Naive thymus-derived CD8-positive, alpha-beta T cell (primary cell): ENCODE results near the gene RNF113B. TPM values are rescaled to one million over a fixed set of nuclear protein-coding genes. Genes with fewer than 3 reads are reported as not detected.
A peak's percentile ranks its signal among the peaks of the same experiment; 100 is the strongest.

Source experiments
- ATAC-seq, 2 donors: fragments of 150-1000 bp; cut with Tn5 transposase in 1 of 2; sonication (Bioruptor Pico), chemical (Tn5 transposase) in 1 of 2; 1 replicate in 1 of 2; 2 replicates in 1 of 2; pipeline ENCODE4 v1.10.0; 2021; ENCODE audit warnings: mild to moderate bottlenecking in 2 of 2, moderate library complexity in 2 of 2
- POLR2A ChIA-PET: fragments of 350-600 bp; sonication (Branson Sonifier 250); formaldehyde crosslinking; loops from one replicate; lab custom pipeline; 2021; ENCODE audit warnings: antibody characterized with exemption; lab: Charles Lee
- DNase-seq, 10 donors: peaks; one replicate each; pipeline versions ENCODE4 v3.0.0 to v3.0.0-alpha.2; 2020 to 2022
- H3K27ac Mint-ChIP-seq, 10 donors: one replicate each; pipeline ENCODE4 v1.8.0; 2020 to 2022; ENCODE audit warnings: mild to moderate bottlenecking in 10 of 10, mixed read lengths in 10 of 10, moderate library complexity in 4 of 10, inconsistent platforms in 1 of 10
- H3K27me3 Mint-ChIP-seq, 5 donors: one replicate each; pipeline ENCODE4 v1.8.0; 2021 to 2022; ENCODE audit warnings: mixed read lengths in 5 of 5
- H3K36me3 Mint-ChIP-seq, 3 donors: one replicate each; pipeline ENCODE4 v1.8.0; 2020 to 2022; ENCODE audit warnings: mixed read lengths in 3 of 3, mild to moderate bottlenecking in 2 of 3, inconsistent platforms in 1 of 3
- H3K4me1 Mint-ChIP-seq, 4 donors: one replicate each; pipeline ENCODE4 v1.8.0; 2021 to 2022; ENCODE audit warnings: mixed read lengths in 4 of 4
- H3K4me3 Mint-ChIP-seq, 10 donors: one replicate each; pipeline ENCODE4 v1.8.0; 2020 to 2022; ENCODE audit warnings: mild to moderate bottlenecking in 10 of 10, mixed read lengths in 10 of 10, moderate library complexity in 6 of 10, inconsistent platforms in 1 of 10
- H3K9me3 Mint-ChIP-seq, 9 donors: one replicate each; pipeline ENCODE4 v1.8.0; 2020 to 2022; ENCODE audit warnings: mixed read lengths in 9 of 9, mild to moderate bottlenecking in 3 of 9, inconsistent platforms in 1 of 9, moderate library complexity in 1 of 9
- polyA plus RNA-seq, 3 donors: library from polyadenylated mRNA; unstranded; fragments of 300-500 nt; fragmentation: Illumina TruSeq; gene quantifications; one replicate each; pipeline ENCODE4 v1.2.3, GENCODE V29; 2021
- total RNA-seq, 8 experiments: library from RNA in 2 of 8; stranded (reverse) in 2 of 8; gene quantifications; one replicate each; pipeline ENCODE4 v1.2.3 and lab custom pipeline; 2021 to 2026

The RNF113B gene
- total and polyA plus RNA-seq, 5 experiments from 2014 or later: not detected

DNA sequence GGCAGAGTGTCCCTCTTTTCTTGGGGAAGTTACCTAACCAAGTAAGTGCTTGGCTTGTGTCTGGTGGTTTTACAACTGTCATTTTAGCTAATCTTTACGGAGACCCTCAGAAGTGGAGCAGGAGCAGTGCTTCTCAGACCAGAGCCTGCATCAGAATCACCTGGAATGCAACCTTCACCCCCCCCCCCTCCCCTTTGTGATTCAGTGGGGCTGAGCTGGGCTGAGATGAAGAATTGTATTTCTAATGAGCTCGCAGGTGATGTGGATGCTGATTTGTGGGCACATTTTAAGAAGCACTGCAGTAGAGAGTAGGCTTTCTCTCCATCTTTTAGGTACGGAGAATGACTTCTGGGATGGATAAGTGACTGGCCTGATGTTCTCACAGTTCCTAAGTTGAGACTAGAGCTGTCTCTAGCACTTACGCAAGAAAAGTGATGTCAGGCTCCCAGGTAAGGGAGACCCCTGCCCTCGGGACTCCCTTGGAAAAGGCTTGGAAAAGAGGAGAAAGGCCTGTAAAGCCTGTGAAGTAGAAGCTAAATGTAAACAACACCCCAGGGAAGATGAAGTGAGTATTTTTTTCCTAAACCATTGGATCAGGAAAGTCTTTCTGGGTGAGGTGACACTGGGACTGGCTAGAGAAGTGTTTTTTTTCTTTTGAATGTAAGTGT lies 23.3 kb upstream of the RNF113B start:
- Mint-ChIP-seq H3K4me3 (no peak overlapping the region), H3K36me3 (no peaks in the 10 kb centered on the region), H3K27me3 (peaks cover 0 to 39% (median 12%) of the 10 kb centered on the region in 5 donors), H3K4me1 (no peaks in the 10 kb centered on the region), H3K27ac (no peak overlapping the region), H3K9me3 (peaks cover 0 to 11% (median 2%) of the 10 kb centered on the region in 9 donors)
- POLR2A ChIA-PET: no interaction called here
- DNase-seq (no peak), ATAC-seq (no peak)

DNA sequence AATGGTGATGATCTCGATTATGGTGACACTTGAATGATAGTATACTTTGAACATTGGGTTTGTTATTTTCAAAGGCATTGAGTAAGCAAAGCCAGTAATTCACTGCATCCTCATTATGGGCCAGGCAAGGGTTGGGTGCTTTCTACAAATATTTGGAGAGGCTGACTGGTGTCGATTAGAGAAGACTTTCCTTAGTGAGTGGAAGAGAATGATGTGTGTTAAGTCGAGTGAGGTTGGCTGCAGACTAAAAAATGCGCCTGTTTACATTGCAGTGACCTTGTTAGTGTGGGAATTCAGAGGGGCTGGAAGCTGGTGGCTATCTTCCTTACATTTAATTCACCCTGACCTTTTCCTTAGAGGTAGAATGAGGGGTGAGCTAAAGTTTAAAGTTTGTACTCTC lies 22.4 kb upstream of the RNF113B start:
- ATAC-seq: no peak
- no peak overlapping the region for H3K4me3 Mint-ChIP-seq
- POLR2A ChIA-PET: no interaction called here

DNA sequence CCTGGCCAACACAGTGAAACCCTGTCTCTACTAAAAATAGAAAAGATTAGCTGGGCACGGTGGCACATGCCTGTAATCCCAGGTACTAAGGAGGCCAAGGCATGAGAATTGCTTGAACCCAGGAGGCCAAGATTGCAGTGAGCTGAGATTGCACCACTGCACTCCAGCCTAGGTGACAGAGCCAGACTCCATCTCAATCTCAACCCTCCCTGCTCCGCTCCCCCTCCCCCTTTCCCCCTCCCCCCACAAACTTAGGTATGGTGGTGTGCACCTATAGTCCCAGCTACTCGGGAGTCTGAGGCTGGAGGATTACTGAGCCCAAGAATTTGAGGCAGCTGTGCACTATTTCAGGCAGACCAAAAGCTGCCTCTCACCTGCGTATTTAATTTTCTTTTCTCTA lies 21.6 kb upstream of the RNF113B start:
- POLR2A ChIA-PET: no interaction called here
- no peaks in the 10 kb centered on the region for H3K4me1 Mint-ChIP-seq
- ATAC-seq (no peak), DNase-seq (no peak)
- no peaks in the 10 kb centered on the region for H3K36me3 Mint-ChIP-seq
- H3K4me3 Mint-ChIP-seq: no peak overlapping the region
- peaks cover 0 to 33% (median 12%) of the 10 kb centered on the region in 5 donors for H3K27me3 Mint-ChIP-seq
- peaks cover 0 to 9% (median 0%) of the 10 kb centered on the region in 9 donors for H3K9me3 Mint-ChIP-seq
- H3K27ac Mint-ChIP-seq: no peak overlapping the region

More for the DNA sequence above, 22.4 kb upstream of the RNF113B start:
- Mint-ChIP-seq H3K36me3 (no peaks in the 10 kb centered on the region), H3K27me3 (peaks cover 0 to 33% (median 12%) of the 10 kb centered on the region in 5 donors), H3K4me1 (no peaks in the 10 kb centered on the region), H3K9me3 (peaks cover 0 to 9% (median 0%) of the 10 kb centered on the region in 9 donors), H3K27ac (no peak overlapping the region)
- no peak for DNase-seq

DNA sequence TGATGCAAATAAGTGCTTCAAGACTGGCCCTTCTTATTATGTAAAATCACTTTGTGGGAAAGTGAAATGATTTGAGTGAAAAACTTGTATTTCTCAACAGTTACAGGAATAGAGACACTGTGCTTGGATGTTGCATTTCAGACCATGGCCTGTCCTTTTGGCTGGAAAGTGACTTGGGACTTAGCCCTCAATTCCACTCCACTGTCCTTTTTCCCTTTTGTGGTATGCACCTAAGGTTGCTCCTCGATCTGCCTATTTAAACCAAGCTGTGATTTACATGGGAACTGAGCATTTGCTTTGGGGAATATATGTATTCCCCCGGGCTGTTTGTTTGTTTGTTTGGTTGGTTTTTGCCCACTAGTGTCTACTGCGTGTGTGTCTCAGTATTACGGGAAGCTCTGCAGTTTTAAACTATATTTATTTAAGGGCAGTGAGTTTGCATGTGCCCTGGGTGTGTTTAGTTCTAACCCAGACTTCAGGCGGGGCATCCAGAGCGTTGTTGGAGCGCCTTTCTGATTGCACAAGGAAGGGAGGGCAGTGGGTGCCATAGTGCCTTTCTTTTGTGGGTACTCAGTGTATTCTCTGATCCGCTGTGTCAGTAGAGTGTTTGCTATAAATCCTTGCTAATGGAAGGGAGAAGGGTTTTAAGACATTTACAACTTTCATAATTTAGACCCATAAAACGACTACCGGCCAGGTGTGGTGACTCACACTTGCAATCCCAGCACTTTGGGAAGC lies 18.2 kb upstream of the RNF113B start:
- Mint-ChIP-seq H3K4me1 (no peaks in the 10 kb centered on the region), H3K27ac (no peak overlapping the region), H3K36me3 (no peaks in the 10 kb centered on the region), H3K27me3 (peaks cover 2 to 14% (median 8%) of the 10 kb centered on the region in 5 donors), H3K4me3 (no peak overlapping the region), H3K9me3 (peaks cover 0 to 9% (median 0%) of the 10 kb centered on the region in 9 donors)
- DNase-seq: no peak
- POLR2A ChIA-PET: no interaction called here
- no peak for ATAC-seq

DNA sequence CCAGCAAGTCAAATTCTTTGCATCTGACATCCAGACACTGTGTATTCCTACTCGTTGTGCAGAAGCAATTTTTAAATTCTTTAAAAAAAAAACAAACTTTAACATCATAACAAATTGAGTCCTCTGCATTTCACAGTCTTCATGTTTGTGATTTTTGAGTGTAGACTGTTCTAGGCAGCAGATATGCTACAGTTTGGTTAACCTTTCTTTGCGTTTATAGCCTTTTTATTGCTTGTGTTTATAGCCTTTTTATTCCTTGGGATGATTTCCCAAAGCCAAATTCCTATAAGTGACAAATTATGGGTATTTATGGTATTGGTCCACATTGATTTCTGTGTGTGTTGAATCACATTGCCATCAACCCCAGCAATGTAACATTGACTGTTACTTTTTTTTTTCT lies 14.9 kb upstream of the RNF113B start:
- peaks cover 0 to 11% (median 4%) of the 10 kb centered on the region in 5 donors for H3K27me3 Mint-ChIP-seq
- DNase-seq (no peak), ATAC-seq (no peak)
- H3K27ac Mint-ChIP-seq: no peak overlapping the region
- no peaks in the 10 kb centered on the region for H3K9me3 Mint-ChIP-seq
- POLR2A ChIA-PET: no interaction called here
- no peaks in the 10 kb centered on the region for H3K4me1 Mint-ChIP-seq
- H3K36me3 Mint-ChIP-seq: no peaks in the 10 kb centered on the region
- H3K4me3 Mint-ChIP-seq: no peak overlapping the region

DNA sequence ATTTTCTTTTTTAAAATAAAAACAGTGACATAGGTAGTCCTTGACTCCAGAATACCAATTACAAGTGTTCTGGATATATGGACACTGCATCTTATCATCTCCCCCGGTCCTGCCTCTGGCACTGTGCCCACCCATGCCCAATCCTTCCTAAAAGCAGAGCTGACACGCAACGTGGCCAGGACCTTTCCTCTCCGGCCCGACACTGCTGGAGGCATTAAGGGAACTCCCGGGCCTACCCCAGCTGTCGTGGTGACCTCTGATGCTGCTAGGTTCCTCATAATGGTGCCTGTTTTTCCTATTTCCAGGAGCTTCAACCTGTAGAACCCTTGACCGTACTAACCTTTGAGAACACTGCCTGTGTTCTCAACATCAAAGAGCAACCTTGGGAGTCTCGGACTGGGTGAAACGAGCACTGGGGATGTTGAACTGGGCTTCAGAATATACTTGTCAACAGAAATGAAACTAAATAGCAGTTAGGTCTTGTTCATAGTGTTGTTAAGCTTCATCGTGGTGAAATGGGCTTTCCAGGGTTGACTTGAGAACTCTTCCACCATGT lies 13.9 kb upstream of the RNF113B start:
- H3K4me1 Mint-ChIP-seq: no peaks in the 10 kb centered on the region

DNA sequence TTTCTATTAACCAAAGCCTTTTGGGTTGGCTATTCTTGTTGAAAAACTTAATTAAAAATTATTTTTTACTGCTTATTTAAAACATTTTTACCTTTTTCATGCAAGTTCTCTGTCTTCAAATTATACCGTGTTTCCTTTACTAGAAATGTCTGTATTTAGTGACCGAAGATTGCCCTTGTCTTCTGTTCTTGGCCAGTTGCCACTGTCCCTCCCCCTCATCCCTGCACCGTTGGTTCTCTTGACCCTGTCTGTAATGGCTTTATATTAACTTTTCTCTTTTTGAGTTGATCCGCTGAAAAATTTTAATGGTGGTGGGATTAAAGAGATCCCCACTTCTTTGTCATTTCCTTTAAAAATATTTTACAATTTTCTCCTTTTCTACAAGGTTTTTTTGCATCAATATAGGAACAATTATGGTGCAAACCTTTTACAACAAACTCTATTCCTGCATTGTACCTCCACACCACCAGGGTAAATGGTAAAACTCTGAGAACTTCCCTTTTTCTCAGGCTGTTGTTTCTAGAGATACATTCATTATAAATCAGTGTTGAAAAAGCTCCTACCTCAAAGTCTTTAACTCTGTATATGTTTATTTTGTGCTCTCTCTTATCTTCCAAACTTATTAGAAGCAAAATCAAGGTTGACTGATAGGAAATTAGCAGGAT lies 12.9 kb upstream of the RNF113B start:
- no peaks in the 10 kb centered on the region for H3K4me1 Mint-ChIP-seq
- DNase-seq: no peak
- no peak overlapping the region for H3K27ac Mint-ChIP-seq
- ATAC-seq: no peak
- H3K9me3 Mint-ChIP-seq: no peaks in the 10 kb centered on the region
- peaks cover 4 to 14% (median 9%) of the 10 kb centered on the region in 5 donors for H3K27me3 Mint-ChIP-seq
- H3K36me3 Mint-ChIP-seq: no peaks in the 10 kb centered on the region
- POLR2A ChIA-PET: no interaction called here
- no peak overlapping the region for H3K4me3 Mint-ChIP-seq

More for the DNA sequence above, 13.9 kb upstream of the RNF113B start:
- H3K36me3 Mint-ChIP-seq: no peaks in the 10 kb centered on the region
- DNase-seq: no peak
- H3K9me3 Mint-ChIP-seq: no peaks in the 10 kb centered on the region
- peak overlapping the region in 1 of 10 donors; percentile 70 for H3K27ac Mint-ChIP-seq
- H3K4me3 Mint-ChIP-seq: no peak overlapping the region
- POLR2A ChIA-PET: no interaction called here
- ATAC-seq: no peak
- peaks cover 4 to 12% (median 8%) of the 10 kb centered on the region in 5 donors for H3K27me3 Mint-ChIP-seq

DNA sequence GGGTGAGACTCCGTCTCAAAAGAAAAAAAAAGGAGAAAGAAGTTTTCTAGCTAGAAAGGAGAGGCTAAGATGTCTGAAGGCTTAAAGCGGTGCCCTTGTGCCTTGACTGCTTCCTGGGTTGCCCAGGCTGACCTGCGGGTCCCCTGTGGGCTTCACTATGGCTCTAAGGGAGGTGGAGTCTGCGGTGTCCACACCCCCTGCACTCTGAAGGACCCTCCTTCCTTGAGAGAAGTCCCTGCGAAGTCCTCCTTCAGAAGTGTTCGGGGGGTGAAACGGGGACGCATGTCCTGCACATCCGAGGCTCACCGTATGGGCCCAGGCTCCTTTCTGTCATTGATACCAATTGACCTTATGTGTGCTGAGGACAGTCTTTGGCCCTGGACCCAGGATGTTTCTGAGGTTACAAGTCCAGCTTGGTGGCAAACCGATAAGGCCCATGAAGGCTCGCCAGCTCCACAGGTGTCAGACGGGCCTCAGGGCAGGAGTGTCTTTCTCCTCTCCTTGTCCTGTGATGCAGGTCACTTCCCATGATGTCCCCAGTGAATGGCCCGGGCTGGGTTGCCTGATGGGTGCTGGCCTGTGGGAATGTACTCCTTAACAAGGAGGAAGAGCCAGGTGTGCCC lies 11.6 kb upstream of the RNF113B start:
- no peaks in the 10 kb centered on the region for H3K4me1 Mint-ChIP-seq
- H3K27ac Mint-ChIP-seq: peak overlapping the region in 1 of 10 donors; percentile 84
- no peak for DNase-seq
- no peak for ATAC-seq
- POLR2A ChIA-PET: no interaction called here
- H3K4me3 Mint-ChIP-seq: no peak overlapping the region
- no peaks in the 10 kb centered on the region for H3K9me3 Mint-ChIP-seq
- peaks cover 4 to 14% (median 9%) of the 10 kb centered on the region in 5 donors for H3K27me3 Mint-ChIP-seq
- no peaks in the 10 kb centered on the region for H3K36me3 Mint-ChIP-seq

DNA sequence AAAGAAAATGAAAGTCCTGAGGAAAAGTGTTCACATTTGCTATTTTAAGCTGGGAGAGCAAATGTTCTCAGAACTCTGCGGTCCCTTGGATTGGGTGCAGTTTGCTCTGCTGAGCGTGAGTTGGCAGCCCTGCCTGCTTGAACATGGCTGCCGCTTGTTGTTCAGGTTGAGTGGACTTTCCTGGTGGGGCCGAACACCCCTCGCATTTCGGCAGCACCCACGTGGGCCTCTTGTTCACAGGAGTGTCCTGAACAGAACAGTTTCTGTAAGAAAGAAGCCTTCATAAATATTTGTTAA lies 10.8 kb upstream of the RNF113B start:
- H3K4me3 Mint-ChIP-seq: no peak overlapping the region
- peaks cover 6 to 14% (median 10%) of the 10 kb centered on the region in 5 donors for H3K27me3 Mint-ChIP-seq
- DNase-seq (no peak), ATAC-seq (no peak)
- H3K36me3 Mint-ChIP-seq: no peaks in the 10 kb centered on the region
- H3K9me3 Mint-ChIP-seq: no peaks in the 10 kb centered on the region
- no peaks in the 10 kb centered on the region for H3K4me1 Mint-ChIP-seq
- POLR2A ChIA-PET: no interaction called here
- peak overlapping the region in 1 of 10 donors; percentile 21 for H3K27ac Mint-ChIP-seq

DNA sequence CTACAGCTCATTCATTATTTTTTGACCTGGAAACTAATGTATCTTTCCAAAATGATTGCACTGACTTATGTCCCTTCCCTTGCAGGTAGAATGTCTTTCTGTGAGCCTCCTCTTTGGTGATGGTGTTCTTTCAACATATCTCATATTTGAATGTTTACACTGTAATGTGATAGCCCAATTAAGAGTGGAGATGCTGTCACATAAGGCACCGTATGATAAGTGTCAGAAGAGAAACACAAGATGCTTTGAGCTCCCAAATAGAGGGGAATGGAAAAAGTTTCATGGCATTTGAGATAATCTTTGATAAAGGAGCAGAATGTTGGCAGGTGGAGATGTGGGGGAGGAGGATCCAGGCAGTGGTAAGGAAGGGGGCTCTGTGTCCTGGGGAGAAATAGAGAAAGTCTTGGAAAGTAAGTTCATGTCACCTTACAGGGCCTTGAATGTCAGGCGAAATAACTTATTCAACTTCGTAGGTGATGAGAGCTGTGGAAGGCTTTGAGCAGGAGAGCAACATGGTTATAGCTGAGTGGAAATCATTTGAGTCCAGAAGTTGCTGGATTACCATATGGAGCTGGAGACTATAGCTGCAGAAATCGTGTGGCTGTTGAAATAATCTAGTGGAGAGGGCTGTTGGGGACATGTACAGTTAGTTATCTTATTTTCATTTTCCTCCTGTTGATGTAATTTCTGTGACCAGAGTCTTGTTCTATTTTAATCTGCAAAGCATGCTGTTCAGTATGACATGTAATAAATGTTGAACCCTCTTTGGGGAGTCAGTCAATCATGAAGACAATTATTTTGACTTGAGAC lies 10.3 kb upstream of the RNF113B start:
- Mint-ChIP-seq H3K27me3 (peaks cover 6 to 14% (median 10%) of the 10 kb centered on the region in 5 donors), H3K27ac (no peak overlapping the region), H3K9me3 (peaks cover 0 to 1% (median 0%) of the 10 kb centered on the region in 9 donors), H3K4me3 (no peak overlapping the region), H3K4me1 (no peaks in the 10 kb centered on the region), H3K36me3 (no peaks in the 10 kb centered on the region)
- no peak for ATAC-seq
- POLR2A ChIA-PET: no interaction called here
- no peak for DNase-seq

DNA sequence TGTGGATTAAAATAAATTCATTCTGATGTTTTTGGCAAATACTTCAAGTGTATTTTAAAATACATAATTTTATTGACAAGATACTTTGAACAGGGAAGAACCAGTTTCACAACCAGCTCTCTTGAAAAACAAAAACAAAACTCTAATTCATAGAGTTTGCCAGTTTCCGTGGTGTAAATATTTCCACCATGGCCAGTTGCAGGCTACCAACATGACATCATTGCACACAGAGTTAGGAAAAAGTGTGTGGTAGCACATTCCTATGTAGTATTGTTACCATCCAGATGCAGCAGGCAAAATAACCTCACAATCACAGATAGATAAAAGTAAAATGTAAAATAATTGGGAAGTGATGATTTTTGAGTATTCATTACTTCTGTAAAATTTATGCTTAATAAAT lies 7.7 kb upstream of the RNF113B start:
- no peak for DNase-seq
- Mint-ChIP-seq H3K27me3 (peaks cover 6 to 28% (median 10%) of the 10 kb centered on the region in 5 donors), H3K4me3 (no peak overlapping the region), H3K36me3 (no peaks in the 10 kb centered on the region), H3K9me3 (peaks cover 0 to 8% (median 0%) of the 10 kb centered on the region in 9 donors), H3K27ac (no peak overlapping the region), H3K4me1 (no peaks in the 10 kb centered on the region)
- ATAC-seq: no peak
- POLR2A ChIA-PET: no interaction called here

DNA sequence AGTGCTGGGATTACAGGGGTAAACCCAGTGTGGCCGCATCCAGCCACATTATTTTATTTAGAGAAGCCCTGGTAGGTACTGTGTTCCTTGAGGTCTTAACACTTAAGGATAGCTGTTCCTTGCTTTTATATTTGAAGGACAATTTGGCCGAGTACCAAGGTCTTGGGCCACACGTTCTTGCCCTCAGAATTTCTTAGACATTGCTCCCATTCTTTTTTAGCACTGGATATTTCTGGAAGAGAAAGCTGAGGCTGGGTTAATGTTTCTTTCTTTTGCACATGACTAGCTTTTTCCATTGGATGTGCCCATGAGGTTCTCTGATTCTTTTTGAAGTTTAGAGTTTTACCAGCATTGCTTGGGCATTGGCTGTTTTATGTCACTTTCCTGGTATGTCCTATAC lies 5.5 kb upstream of the RNF113B start:
- H3K36me3 Mint-ChIP-seq: no peaks in the 10 kb centered on the region
- H3K4me3 Mint-ChIP-seq: no peak overlapping the region
- DNase-seq: no peak
- no peaks in the 10 kb centered on the region for H3K4me1 Mint-ChIP-seq
- H3K9me3 Mint-ChIP-seq: peaks cover 0 to 8% (median under 1%) of the 10 kb centered on the region in 9 donors
- H3K27me3 Mint-ChIP-seq: peaks cover 6 to 30% (median 10%) of the 10 kb centered on the region in 5 donors
- no peak for ATAC-seq
- no peak overlapping the region for H3K27ac Mint-ChIP-seq
- POLR2A ChIA-PET: no interaction called here
